Heart left ventricle (tissue), 13 donors: ENCODE results near the gene CDY2A.
"Not testable (repeated sequence)": the region's sequence is repeated elsewhere in the genome, so short reads cannot be mapped to it uniquely, and the experiment has no call there.

Source experiments
- POLR2A ChIP-seq, 2 donors: fragments of 450-650 bp; IDR thresholded peaks; one replicate each; pipeline ENCODE4 v1.6.1; 2017; ENCODE audit warnings: antibody characterized with exemption in 2 of 2, mild to moderate bottlenecking in 2 of 2, moderate library complexity in 2 of 2
- TF ChIP-seq, protein P1 (sequence below), 12 donors: fragments of 200-600 bp; sonication (generic) in 4 of 12; IDR thresholded peaks; one replicate each; pipeline versions ENCODE4 v1.5.0 to v1.8.0; 2018 to 2022; ENCODE audit warnings: antibody characterized with exemption in 12 of 12, mild to moderate bottlenecking in 5 of 12
- donor health status: ischemic (EF 13 %, LVEDD 7.1; RV severe dilation, severe dysfunction).
- donor health status: DM: no; HTN: yes; CAD: no.
- donor health status: DM: no; HTN: no; CAD: no.
- donor health status: ischemic (EF 25% LVEDD 6.9; RV normal size, moderate dysfunction).
- donor health status: ischemic (EF 25% LVEDD 5.7; RV mildly dilated, moderate dysfunction).
- donor health status: ischemic (EF 35%, LVEDD 5.7; RV mildly dilated, moderate dysfunction).
- donor health status: nonischemic (EF 11% LVEDD 7.7; RV severe dilation, severe dysfunction).
- donor health status: DM: yes; HTN: yes; CAD: no.
- donor health status: PGD.
- donor health status: ischemic (EF 29% LVEDD 5.4; RV normal size, mild dysfunction).
- donor health status: nonischemic (EF 23%, LVEDD 6.1; RV moderate dilation, normal function).

DNA sequence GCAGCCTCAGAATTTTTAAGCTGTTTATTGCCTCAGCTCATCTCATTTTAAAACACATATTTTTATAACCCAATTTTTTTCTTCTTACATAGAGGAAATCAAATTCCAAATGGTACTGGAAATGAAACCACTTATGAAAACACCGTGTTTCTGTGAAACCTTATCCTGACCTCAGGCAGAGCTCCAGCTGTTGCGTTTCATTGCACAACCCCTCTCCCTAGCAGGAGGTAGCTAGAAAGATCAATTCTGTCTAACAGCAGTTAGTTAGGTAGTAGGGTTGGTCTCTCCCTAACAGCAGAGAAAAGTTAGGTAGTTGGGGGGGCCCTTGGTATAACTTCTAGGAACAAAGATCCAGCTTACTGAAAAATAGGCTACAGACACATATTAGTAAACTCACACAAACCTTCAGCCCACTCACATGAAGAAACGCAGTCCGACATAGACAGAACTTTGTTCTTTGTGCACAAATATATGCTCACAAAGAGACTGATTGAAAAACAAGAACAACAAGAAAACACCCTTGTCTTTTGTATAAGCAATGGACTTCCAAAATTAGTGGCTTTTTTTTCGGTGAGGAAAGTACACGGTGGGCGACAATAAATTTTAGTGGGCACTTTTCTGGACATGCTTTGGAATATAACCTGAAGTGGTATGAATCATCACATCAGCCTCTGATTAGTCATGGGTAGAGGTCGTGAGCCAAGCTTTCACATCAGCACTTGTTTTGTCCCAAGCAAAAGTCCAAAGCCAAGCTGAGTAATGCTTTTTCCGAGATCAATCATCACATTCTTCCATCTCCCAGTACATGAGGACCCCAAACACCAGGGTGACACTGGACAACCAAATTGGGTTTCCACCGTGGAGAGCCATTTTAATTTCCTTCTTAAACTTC is 22.8 kb downstream of the CDY2A start:
- TF ChIP-seq, protein P1, sequence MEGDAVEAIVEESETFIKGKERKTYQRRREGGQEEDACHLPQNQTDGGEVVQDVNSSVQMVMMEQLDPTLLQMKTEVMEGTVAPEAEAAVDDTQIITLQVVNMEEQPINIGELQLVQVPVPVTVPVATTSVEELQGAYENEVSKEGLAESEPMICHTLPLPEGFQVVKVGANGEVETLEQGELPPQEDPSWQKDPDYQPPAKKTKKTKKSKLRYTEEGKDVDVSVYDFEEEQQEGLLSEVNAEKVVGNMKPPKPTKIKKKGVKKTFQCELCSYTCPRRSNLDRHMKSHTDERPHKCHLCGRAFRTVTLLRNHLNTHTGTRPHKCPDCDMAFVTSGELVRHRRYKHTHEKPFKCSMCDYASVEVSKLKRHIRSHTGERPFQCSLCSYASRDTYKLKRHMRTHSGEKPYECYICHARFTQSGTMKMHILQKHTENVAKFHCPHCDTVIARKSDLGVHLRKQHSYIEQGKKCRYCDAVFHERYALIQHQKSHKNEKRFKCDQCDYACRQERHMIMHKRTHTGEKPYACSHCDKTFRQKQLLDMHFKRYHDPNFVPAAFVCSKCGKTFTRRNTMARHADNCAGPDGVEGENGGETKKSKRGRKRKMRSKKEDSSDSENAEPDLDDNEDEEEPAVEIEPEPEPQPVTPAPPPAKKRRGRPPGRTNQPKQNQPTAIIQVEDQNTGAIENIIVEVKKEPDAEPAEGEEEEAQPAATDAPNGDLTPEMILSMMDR (IDR thresholded peaks at IDR 0.05), result not testable (repeated sequence)
- not testable (repeated sequence) for TF ChIP-seq POLR2A (IDR thresholded peaks at IDR 0.05)
